ENCODE measurements around the gene SYNPO2L. TPM values are rescaled to one million over a fixed set of nuclear protein-coding genes. Genes with fewer than 3 reads are reported as not detected.
A peak's percentile ranks its signal among the peaks of the same experiment; 100 is the strongest.

Gene SYNPO2L
- total and polyA plus RNA-seq, 2 donors (not counting 1 experiment from before 2014, with no cell fraction given): 0.07 TPM; not detected in 1

DNA sequence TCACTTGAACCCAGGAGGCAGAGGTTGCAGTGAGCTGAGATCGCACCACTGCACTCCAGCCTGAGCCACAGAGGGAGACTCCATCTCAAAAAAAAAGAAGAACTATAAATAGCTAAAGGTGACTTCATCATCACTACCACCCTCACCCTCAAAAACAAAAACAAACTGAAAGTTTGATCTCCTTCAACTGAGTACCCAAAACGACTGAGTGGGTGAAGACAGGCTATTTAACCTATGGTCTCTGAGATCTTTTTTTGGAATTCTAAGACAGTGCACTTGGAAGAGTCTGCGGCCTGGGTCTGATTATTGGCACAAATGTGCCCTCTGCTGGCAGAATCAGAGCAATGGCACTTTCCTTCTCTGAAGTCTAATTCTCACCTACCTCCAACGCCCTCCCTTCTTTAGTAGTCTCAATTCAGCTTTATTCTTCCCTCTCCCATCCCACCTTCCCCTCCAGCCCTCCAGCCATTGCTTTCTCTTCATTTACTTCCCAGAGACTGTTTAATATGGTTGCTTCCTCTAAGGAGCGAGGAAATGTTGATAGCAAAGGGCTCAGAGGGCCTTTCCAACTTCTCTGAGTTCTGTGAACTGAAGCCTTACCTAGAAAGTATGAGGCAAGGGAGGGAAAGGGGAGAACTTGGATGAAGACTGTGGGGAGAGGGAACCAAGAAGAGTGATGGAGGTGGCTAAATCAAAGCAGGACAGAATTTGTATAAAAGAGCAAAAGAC is 11.7 kb downstream of the SYNPO2L start:
- H3K27me3 ChIP-seq (replicated peaks in 1 of 4; ENCODE audit: control extremely low read depth in 1 of 4, control insufficient read depth in 3 of 4, insufficient read depth in 4 of 4, low read length in 3 of 4): peaks cover 0 to 10% (median 0%) of the 10 kb centered on the region in 4 experiments
- H3K4me3 Mint-ChIP-seq: peak overlapping the region; percentile 75
- no peaks in the 10 kb centered on the region for H3K79me2 ChIP-seq (ENCODE audit: control insufficient read depth, insufficient read depth, low read length)
- H3K4me2 ChIP-seq (replicated peaks; ENCODE audit: low read depth, low read length, poor library complexity, severe bottlenecking): peak overlapping the region; percentile 66
- H3K9me3 ChIP-seq (ENCODE audit: control extremely low read depth in 1 of 3, control insufficient read depth in 2 of 3, insufficient read depth in 1 of 3, low read length in 2 of 3): no peaks in the 10 kb centered on the region
- peaks cover 8% of the 10 kb centered on the region for H3K27me3 Mint-ChIP-seq
- no peak overlapping the region for H3K4me3 ChIP-seq (ENCODE audit: control extremely low read depth in 1 of 5, extremely low read depth in 1 of 5, insufficient read depth in 1 of 5, low read depth in 2 of 5, low read length in 4 of 5)
- peak overlapping the region; percentile 69 for H2AFZ ChIP-seq (ENCODE audit: insufficient read depth, low read depth, low read length, poor library complexity, severe bottlenecking)
- peak overlapping the region; percentile 37 for H3K27ac Mint-ChIP-seq
- ATAC-seq (ENCODE audit: low read depth): peak; percentile 65
- ChIA-PET POLR2A (no interaction called here), CTCF (interaction anchor here (0.6 to 10.5 kb wide), 28 partner anchors 9 to 547 kb away, joined by 3 to 191 read pairs (median 4); partner anchors contain the start of gene P4HA1)
- peak overlapping the region; percentile 52 for H3K9ac ChIP-seq (ENCODE audit: low read length)
- H3K4me1 Mint-ChIP-seq: peaks cover 22% of the 10 kb centered on the region
- peak; percentile 79 for DNase-seq
- no peaks in the 10 kb centered on the region for H3K9me3 Mint-ChIP-seq (ENCODE audit: insufficient read depth)
- no peak overlapping the region for H3K27ac ChIP-seq (ENCODE audit: low read length in 2 of 2)
- peaks cover 10 to 28% of the 10 kb centered on the region in 2 donors for H3K4me1 ChIP-seq (ENCODE audit: control insufficient read depth in 2 of 2, insufficient read depth in 2 of 2, low read length in 2 of 2)
- intact Hi-C loops (cut with micrococcal nuclease): loop anchor here (1.0 kb wide), 2 partner anchors 18 to 380 kb away; no protein-coding TSS in a partner anchor
- no peaks in the 10 kb centered on the region for H3K36me3 ChIP-seq (replicated peaks in 1 of 2; ENCODE audit: control extremely low read depth in 1 of 2, control insufficient read depth in 1 of 2, extremely low read depth in 1 of 2, insufficient read depth in 2 of 2, low read length in 1 of 2)
- TF ChIP-seq, protein P1, sequence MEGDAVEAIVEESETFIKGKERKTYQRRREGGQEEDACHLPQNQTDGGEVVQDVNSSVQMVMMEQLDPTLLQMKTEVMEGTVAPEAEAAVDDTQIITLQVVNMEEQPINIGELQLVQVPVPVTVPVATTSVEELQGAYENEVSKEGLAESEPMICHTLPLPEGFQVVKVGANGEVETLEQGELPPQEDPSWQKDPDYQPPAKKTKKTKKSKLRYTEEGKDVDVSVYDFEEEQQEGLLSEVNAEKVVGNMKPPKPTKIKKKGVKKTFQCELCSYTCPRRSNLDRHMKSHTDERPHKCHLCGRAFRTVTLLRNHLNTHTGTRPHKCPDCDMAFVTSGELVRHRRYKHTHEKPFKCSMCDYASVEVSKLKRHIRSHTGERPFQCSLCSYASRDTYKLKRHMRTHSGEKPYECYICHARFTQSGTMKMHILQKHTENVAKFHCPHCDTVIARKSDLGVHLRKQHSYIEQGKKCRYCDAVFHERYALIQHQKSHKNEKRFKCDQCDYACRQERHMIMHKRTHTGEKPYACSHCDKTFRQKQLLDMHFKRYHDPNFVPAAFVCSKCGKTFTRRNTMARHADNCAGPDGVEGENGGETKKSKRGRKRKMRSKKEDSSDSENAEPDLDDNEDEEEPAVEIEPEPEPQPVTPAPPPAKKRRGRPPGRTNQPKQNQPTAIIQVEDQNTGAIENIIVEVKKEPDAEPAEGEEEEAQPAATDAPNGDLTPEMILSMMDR (IDR thresholded peaks at IDR 0.05): peak; percentile 89
- no peak for TF ChIP-seq EZH2 (IDR thresholded peaks at IDR 0.05; ENCODE audit: borderline replicate concordance, insufficient read depth, low read depth, low read length, poor library complexity, severe bottlenecking)
- H4K20me1 ChIP-seq (ENCODE audit: control insufficient read depth, insufficient read depth, low read length, poor library complexity, severe bottlenecking): no peaks in the 10 kb centered on the region
- WGBS (ENCODE audit: insufficient coverage): 0% methylated on average over 2 of the region's 5 CpGs

DNA sequence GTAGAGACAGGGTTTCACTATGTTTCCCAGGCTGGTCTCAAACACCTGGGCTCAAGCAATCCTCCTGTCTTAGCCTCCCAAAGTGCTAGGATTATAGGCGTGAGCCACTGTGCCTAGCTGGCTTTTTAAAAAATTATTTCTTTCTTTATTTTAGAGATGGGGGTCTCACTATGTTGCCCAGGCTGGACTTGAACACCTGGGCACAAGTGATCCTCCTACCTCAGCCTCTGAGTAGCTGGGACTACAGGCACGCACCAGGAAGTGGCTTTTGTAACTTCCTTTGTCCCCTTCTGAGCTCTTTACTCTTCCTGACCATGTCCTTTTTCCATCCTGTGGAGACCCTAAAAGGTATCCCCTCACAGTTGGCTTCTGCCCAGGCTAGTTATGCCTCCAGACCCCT is 12.5 kb downstream of the SYNPO2L start:
- Histone ChIP-seq H3K9ac (ENCODE audit: low read length) (no peak overlapping the region), H3K4me3 (ENCODE audit: control extremely low read depth in 1 of 5, extremely low read depth in 1 of 5, insufficient read depth in 1 of 5, low read depth in 2 of 5, low read length in 4 of 5) (no peak overlapping the region), H3K36me3 (replicated peaks in 1 of 2; ENCODE audit: control extremely low read depth in 1 of 2, control insufficient read depth in 1 of 2, extremely low read depth in 1 of 2, insufficient read depth in 2 of 2, low read length in 1 of 2) (no peaks in the 10 kb centered on the region), H3K4me1 (ENCODE audit: control insufficient read depth in 2 of 2, insufficient read depth in 2 of 2, low read length in 2 of 2) (peaks cover 9 to 27% of the 10 kb centered on the region in 2 donors), H4K20me1 (ENCODE audit: control insufficient read depth, insufficient read depth, low read length, poor library complexity, severe bottlenecking) (no peaks in the 10 kb centered on the region), H3K4me2 (replicated peaks; ENCODE audit: low read depth, low read length, poor library complexity, severe bottlenecking) (no peak overlapping the region), H3K79me2 (ENCODE audit: control insufficient read depth, insufficient read depth, low read length) (no peaks in the 10 kb centered on the region), H3K27me3 (replicated peaks in 1 of 4; ENCODE audit: control extremely low read depth in 1 of 4, control insufficient read depth in 3 of 4, insufficient read depth in 4 of 4, low read length in 3 of 4) (peaks cover 0 to 9% (median 0%) of the 10 kb centered on the region in 4 experiments), H2AFZ (ENCODE audit: insufficient read depth, low read depth, low read length, poor library complexity, severe bottlenecking) (peak overlapping the region; percentile 69), H3K9me3 (ENCODE audit: control extremely low read depth in 1 of 3, control insufficient read depth in 2 of 3, insufficient read depth in 1 of 3, low read length in 2 of 3) (no peaks in the 10 kb centered on the region), H3K27ac (ENCODE audit: low read length in 2 of 2) (no peak overlapping the region)
- H3K9me3 Mint-ChIP-seq (ENCODE audit: insufficient read depth): no peaks in the 10 kb centered on the region
- POLR2A ChIA-PET: no interaction called here
- CTCF ChIA-PET: interaction anchor here (0.6 to 10.5 kb wide), 26 partner anchors 10 to 547 kb away, joined by 3 to 191 read pairs (median 4); partner anchors contain the start of gene P4HA1
- TF ChIP-seq EZH2 (IDR thresholded peaks at IDR 0.05; ENCODE audit: borderline replicate concordance, insufficient read depth, low read depth, low read length, poor library complexity, severe bottlenecking): no peak
- TF ChIP-seq, protein P1 (IDR thresholded peaks at IDR 0.05): no peak
- no peak for ATAC-seq (ENCODE audit: low read depth)
- no peak overlapping the region for H3K27ac Mint-ChIP-seq
- intact Hi-C loops (cut with micrococcal nuclease): no loop called here
- no peak for DNase-seq
- 87% methylated on average over 2 of the region's 2 CpGs for WGBS (ENCODE audit: insufficient coverage)
- peaks cover 8% of the 10 kb centered on the region for H3K27me3 Mint-ChIP-seq
- H3K4me3 Mint-ChIP-seq: no peak overlapping the region
- peaks cover 16% of the 10 kb centered on the region for H3K4me1 Mint-ChIP-seq
